CD14-positive monocyte (primary cell): ENCODE measurements around the gene SUGCT. TPM values are rescaled to one million over a fixed set of nuclear protein-coding genes. Genes with fewer than 3 reads are reported as not detected.

Experiments used
- DNase-seq, 3 donors: peaks; one replicate each; pipeline ENCODE4 v3.0.0-alpha.2; 2011 to 2022
- H2AFZ ChIP-seq: 2 replicates; pipeline ENCODE4 v1.6.0; 2012; ENCODE audit warnings: mild to moderate bottlenecking, low read depth, low read length, inconsistent platforms; ENCODE audit not compliant: insufficient read depth, poor library complexity, severe bottlenecking
- H3K27ac ChIP-seq, 2 donors: 1 replicate in 1 of 2; 2 replicates in 1 of 2; pipeline ENCODE4 v1.5.1; 2012 to 2013; ENCODE audit warnings: low read length in 2 of 2, control low read depth in 1 of 2, inconsistent platforms in 1 of 2, low read depth in 1 of 2, mild to moderate bottlenecking in 1 of 2
- H3K27me3 ChIP-seq, 2 donors: one replicate each; pipeline versions ENCODE4 v1.6.0 to v1.6.1; 2011 to 2013; ENCODE audit warnings: low read length in 2 of 2; ENCODE audit not compliant: control insufficient read depth in 2 of 2, insufficient read depth in 2 of 2
- H3K36me3 ChIP-seq, 2 donors: replicated peaks in 1 of 2; 1 replicate in 1 of 2; 2 replicates in 1 of 2; pipeline versions ENCODE4 v1.5.1 to v1.6.1; 2012 to 2013; ENCODE audit warnings: low read length in 2 of 2, control low read depth in 1 of 2, inconsistent platforms in 1 of 2, mild to moderate bottlenecking in 1 of 2; ENCODE audit not compliant: insufficient read depth in 2 of 2, control insufficient read depth in 1 of 2
- H3K4me1 ChIP-seq, 2 donors: 1 replicate in 1 of 2; 2 replicates in 1 of 2; pipeline versions ENCODE4 v1.5.1 to v1.6.1; 2012 to 2013; ENCODE audit warnings: low read length in 2 of 2, control low read depth in 1 of 2, inconsistent platforms in 1 of 2, mild to moderate bottlenecking in 1 of 2, moderate library complexity in 1 of 2; ENCODE audit not compliant: insufficient read depth in 2 of 2, control insufficient read depth in 1 of 2
- H3K4me2 ChIP-seq: replicated peaks from 2 replicates; pipeline ENCODE3; 2012; ENCODE audit warnings: low read length, moderate library complexity, mild to moderate bottlenecking; ENCODE audit not compliant: poor library complexity, severe bottlenecking; ENCODE audit errors: extremely low read depth
- H3K4me3 ChIP-seq, 3 experiments: fragments of 200-600 bp in 1 of 3; sonication (generic) in 1 of 3; replicated peaks in 1 of 3; 1 replicate in 2 of 3; 2 replicates in 1 of 3; pipeline ENCODE4 v1.5.1; 2011 to 2013; ENCODE audit warnings: low read length in 3 of 3, mild to moderate bottlenecking in 3 of 3, control low read depth in 2 of 3, low read depth in 2 of 3, inconsistent platforms in 1 of 3, moderate library complexity in 1 of 3
- H3K79me2 ChIP-seq: 2 replicates; pipeline ENCODE4 v1.6.0; 2012; ENCODE audit warnings: mild to moderate bottlenecking, control low read depth, inconsistent platforms, low read length, moderate library complexity; ENCODE audit not compliant: insufficient read depth
- H3K9ac ChIP-seq: 2 replicates; pipeline ENCODE4 v1.6.0; 2017; ENCODE audit warnings: low read length, mild to moderate bottlenecking; ENCODE audit not compliant: insufficient read depth, poor library complexity, severe bottlenecking
- H3K9me3 ChIP-seq, 2 donors: replicated peaks in 1 of 2; 1 replicate in 1 of 2; 2 replicates in 1 of 2; pipeline versions ENCODE4 v1.5.1 to v1.6.1; 2012 to 2013; ENCODE audit warnings: low read length in 2 of 2, control low read depth in 1 of 2; ENCODE audit not compliant: control insufficient read depth in 1 of 2, insufficient read depth in 1 of 2
- H4K20me1 ChIP-seq: 2 replicates; pipeline ENCODE4 v1.6.0; 2012; ENCODE audit warnings: mild to moderate bottlenecking, low read length, control low read depth, moderate library complexity; ENCODE audit not compliant: insufficient read depth
- H3K27ac Mint-ChIP-seq, 7 donors: one replicate each; pipeline ENCODE4 v1.8.0; 2020; ENCODE audit warnings: mild to moderate bottlenecking in 7 of 7, mixed read lengths in 7 of 7, moderate library complexity in 6 of 7, inconsistent platforms in 2 of 7
- H3K27me3 Mint-ChIP-seq, 3 donors: one replicate each; pipeline ENCODE4 v1.8.0; 2021 to 2022; ENCODE audit warnings: low read depth in 3 of 3, mild to moderate bottlenecking in 3 of 3, mixed read lengths in 3 of 3, moderate library complexity in 3 of 3, inconsistent platforms in 1 of 3
- H3K36me3 Mint-ChIP-seq, 2 donors: one replicate each; pipeline ENCODE4 v1.8.0; 2020; ENCODE audit warnings: mixed read lengths in 2 of 2, inconsistent platforms in 1 of 2, mild to moderate bottlenecking in 1 of 2
- H3K4me1 Mint-ChIP-seq: one replicate; pipeline ENCODE4 v1.8.0; 2020; ENCODE audit warnings: mild to moderate bottlenecking, mixed read lengths
- H3K4me3 Mint-ChIP-seq, 2 donors: one replicate each; pipeline ENCODE4 v1.8.0; 2020; ENCODE audit warnings: mild to moderate bottlenecking in 2 of 2, mixed read lengths in 2 of 2, moderate library complexity in 1 of 2
- H3K9me3 Mint-ChIP-seq, 7 donors: one replicate each; pipeline ENCODE4 v1.8.0; 2020 to 2022; ENCODE audit warnings: mixed read lengths in 7 of 7, mild to moderate bottlenecking in 6 of 7, moderate library complexity in 6 of 7, inconsistent platforms in 2 of 7
- WGBS: methylation state at CpG from one replicate; pipeline ENCODE4 v1.1.5; 2013; ENCODE audit warnings: missing lambda C conversion rate; ENCODE audit not compliant: insufficient coverage; 5-methylcytosine and 5-hydroxymethylcytosine counted together
- intact Hi-C, 2 donors: fragments of 100-400 bp; cut with micrococcal nuclease; formaldehyde crosslinking; loops; one replicate each; pipeline versions ENCODE4 v1.15.0 to v1.15.1; 2023
- polyA plus RNA-seq, 3 donors: library from polyadenylated mRNA; depleted of rRNA in 1 of 3; unstranded in 2 of 3; stranded (reverse) in 1 of 3; fragments of 300-500 nt in 2 of 3; fragments of >200 nt in 1 of 3; fragmentation: Illumina TruSeq in 2 of 3; gene quantifications; 1 replicate in 2 of 3; 2 replicates in 1 of 3; pipeline ENCODE4 v1.2.3, GENCODE V29; 2012 to 2021
- TF ChIP-seq, protein P1 (sequence below): fragments of 200-600 bp; IDR thresholded peaks from one replicate; pipeline ENCODE4 v1.8.0; 2022; ENCODE audit warnings: antibody characterized with exemption, mild to moderate bottlenecking

SUGCT gene
- polyA plus RNA-seq, 3 donors: not detected

DNA sequence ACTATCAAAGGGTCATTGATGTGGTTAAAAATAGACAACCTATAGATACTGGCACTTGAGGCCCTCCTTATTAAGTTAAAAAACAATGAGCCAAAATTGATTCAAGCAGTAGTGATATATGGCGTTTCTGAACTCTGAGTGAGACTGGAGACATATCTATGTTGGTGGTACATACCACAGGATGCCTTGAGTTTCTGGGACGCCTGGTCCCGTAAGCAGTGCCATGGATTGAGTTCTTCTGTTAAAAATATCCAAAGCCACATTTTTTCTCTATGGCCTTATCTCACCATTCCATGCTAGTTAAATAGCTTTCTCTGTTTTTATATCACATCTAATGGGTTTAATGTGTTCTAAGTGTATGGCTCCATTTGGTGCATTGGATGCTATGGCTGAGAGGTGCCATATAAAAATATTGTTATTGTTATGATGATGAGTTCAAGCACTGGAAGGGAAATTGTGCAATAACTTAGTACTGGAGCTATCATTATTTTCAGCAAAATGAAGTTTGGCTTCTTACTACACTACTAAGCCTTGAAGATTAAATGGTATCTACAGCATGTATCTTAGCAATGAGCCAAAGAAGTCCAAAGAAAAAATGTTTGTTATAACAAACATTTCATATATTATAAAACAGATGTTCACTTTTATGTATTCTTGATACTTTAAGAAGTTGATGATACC lies 713.9 kb downstream of the SUGCT start:
- Mint-ChIP-seq H3K4me3 (no peak overlapping the region), H3K9me3 (peaks cover 2 to 12% (median 10%) of the 10 kb centered on the region in 7 donors), H3K4me1 (no peaks in the 10 kb centered on the region), H3K36me3 (no peaks in the 10 kb centered on the region), H3K27ac (no peak overlapping the region), H3K27me3 (peaks cover 0 to 1% (median 0%) of the 10 kb centered on the region in 3 donors)
- H3K4me1 ChIP-seq: no peaks in the 10 kb centered on the region
- H3K36me3 ChIP-seq: no peaks in the 10 kb centered on the region
- intact Hi-C loops: no loop called here
- no peak for DNase-seq
- no peak overlapping the region for H2AFZ ChIP-seq
- H3K27me3 ChIP-seq: no peaks in the 10 kb centered on the region
- H3K27ac ChIP-seq: no peak overlapping the region
- H3K4me3 ChIP-seq: no peak overlapping the region
- no peaks in the 10 kb centered on the region for H3K79me2 ChIP-seq
- 100% methylated on average over 2 of the region's 3 CpGs for WGBS
- H3K9me3 ChIP-seq: peaks cover 0 to 9% of the 10 kb centered on the region in 2 donors
- H4K20me1 ChIP-seq: no peaks in the 10 kb centered on the region
- H3K9ac ChIP-seq: no peak overlapping the region
- TF ChIP-seq, protein P1, sequence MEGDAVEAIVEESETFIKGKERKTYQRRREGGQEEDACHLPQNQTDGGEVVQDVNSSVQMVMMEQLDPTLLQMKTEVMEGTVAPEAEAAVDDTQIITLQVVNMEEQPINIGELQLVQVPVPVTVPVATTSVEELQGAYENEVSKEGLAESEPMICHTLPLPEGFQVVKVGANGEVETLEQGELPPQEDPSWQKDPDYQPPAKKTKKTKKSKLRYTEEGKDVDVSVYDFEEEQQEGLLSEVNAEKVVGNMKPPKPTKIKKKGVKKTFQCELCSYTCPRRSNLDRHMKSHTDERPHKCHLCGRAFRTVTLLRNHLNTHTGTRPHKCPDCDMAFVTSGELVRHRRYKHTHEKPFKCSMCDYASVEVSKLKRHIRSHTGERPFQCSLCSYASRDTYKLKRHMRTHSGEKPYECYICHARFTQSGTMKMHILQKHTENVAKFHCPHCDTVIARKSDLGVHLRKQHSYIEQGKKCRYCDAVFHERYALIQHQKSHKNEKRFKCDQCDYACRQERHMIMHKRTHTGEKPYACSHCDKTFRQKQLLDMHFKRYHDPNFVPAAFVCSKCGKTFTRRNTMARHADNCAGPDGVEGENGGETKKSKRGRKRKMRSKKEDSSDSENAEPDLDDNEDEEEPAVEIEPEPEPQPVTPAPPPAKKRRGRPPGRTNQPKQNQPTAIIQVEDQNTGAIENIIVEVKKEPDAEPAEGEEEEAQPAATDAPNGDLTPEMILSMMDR: no peak
- H3K4me2 ChIP-seq: no peak overlapping the region

DNA sequence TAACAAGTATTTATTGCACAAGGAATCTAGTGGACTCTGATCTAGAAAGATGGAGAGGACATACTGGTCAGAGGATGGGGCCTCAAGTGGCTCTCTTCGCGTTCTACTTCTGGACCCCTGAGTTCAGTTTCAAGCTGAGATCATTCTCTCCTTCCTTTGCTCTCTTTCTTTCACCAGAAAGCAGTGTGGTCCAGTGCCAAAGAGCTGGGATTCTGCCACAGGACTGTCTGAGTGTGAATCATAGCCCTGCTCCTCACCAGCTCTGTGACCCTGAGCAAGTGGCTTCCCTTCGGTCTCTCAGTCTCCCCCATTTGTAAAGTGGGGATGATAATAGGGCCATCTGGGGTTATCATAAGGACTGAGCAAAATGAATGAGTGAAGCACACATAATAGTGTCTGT lies 715.2 kb downstream of the SUGCT start:
- no peak overlapping the region for H3K4me3 ChIP-seq
- TF ChIP-seq, protein P1: no peak

More for the DNA sequence above, 715.2 kb downstream of the SUGCT start:
- Mint-ChIP-seq H3K4me1 (no peaks in the 10 kb centered on the region), H3K4me3 (no peak overlapping the region), H3K9me3 (peaks cover 0 to 11% (median 7%) of the 10 kb centered on the region in 7 donors), H3K27ac (no peak overlapping the region), H3K36me3 (no peaks in the 10 kb centered on the region), H3K27me3 (peaks cover 0 to 1% (median 0%) of the 10 kb centered on the region in 3 donors)
- Histone ChIP-seq H4K20me1 (no peaks in the 10 kb centered on the region), H3K4me2 (no peak overlapping the region), H3K4me1 (no peaks in the 10 kb centered on the region), H3K27ac (no peak overlapping the region), H3K79me2 (no peaks in the 10 kb centered on the region), H3K9ac (no peak overlapping the region), H3K27me3 (no peaks in the 10 kb centered on the region), H2AFZ (no peak overlapping the region), H3K9me3 (no peaks in the 10 kb centered on the region), H3K36me3 (no peaks in the 10 kb centered on the region)
- 100% methylated on average over 2 of the region's 3 CpGs for WGBS
- DNase-seq: no peak
- intact Hi-C loops: no loop called here
